ENCODE measurements around the gene FOXI1. TPM values are rescaled to one million over a fixed set of nuclear protein-coding genes. Genes with fewer than 3 reads are reported as not detected.

Gene FOXI1
- total RNA-seq, 1 donor from 2014 or later: not detected

DNA sequence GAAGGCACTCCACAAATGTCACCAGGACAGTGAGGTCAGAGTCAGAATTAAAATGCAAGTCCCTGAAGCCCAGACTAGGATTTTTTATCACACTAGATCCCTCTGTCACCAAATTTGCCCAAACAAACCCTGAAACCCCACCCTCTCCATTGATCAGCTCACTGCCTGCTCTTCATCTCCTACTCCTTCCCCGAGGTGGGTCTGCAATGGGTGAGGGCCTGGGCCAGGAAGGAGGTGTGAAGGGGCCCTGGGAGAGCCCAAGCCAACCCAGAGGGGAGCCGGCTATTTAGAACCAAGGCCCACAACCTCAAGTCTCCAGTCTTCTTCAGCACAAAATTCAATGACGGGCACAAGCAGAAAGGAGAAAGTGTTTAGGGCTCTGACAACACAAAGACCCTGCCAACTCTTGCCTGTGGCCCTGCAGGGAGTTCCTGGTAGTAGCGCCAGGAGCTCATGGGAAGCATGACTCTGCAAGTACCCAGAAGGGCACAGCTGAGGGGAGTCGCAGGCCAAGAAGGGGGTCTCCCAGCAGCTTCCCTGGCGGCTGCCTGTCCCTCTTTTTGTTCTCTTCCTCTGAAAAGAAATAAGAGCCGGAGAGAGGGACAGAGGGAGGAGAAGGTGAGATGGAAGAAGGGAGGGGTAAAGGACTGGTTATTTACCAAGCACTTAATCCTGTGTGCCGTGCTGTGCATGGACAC lies 5.5 kb downstream of the FOXI1 start:
- H3K4me3 ChIP-seq (ENCODE audit: low read depth, low read length): no peak overlapping the region
- H3K27me3 ChIP-seq (ENCODE audit: control insufficient read depth, insufficient read depth, low read length): peaks cover 2% of the 10 kb centered on the region
- no peak for DNase-seq (ENCODE audit: low read depth)
- H3K36me3 ChIP-seq (ENCODE audit: control insufficient read depth, insufficient read depth, low read length): no peaks in the 10 kb centered on the region
- TF ChIP-seq, protein P1, sequence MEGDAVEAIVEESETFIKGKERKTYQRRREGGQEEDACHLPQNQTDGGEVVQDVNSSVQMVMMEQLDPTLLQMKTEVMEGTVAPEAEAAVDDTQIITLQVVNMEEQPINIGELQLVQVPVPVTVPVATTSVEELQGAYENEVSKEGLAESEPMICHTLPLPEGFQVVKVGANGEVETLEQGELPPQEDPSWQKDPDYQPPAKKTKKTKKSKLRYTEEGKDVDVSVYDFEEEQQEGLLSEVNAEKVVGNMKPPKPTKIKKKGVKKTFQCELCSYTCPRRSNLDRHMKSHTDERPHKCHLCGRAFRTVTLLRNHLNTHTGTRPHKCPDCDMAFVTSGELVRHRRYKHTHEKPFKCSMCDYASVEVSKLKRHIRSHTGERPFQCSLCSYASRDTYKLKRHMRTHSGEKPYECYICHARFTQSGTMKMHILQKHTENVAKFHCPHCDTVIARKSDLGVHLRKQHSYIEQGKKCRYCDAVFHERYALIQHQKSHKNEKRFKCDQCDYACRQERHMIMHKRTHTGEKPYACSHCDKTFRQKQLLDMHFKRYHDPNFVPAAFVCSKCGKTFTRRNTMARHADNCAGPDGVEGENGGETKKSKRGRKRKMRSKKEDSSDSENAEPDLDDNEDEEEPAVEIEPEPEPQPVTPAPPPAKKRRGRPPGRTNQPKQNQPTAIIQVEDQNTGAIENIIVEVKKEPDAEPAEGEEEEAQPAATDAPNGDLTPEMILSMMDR (IDR thresholded peaks at IDR 0.05; ENCODE audit: insufficient read depth, low read length, severe bottlenecking): no peak
- FAIRE-seq: no peak

DNA sequence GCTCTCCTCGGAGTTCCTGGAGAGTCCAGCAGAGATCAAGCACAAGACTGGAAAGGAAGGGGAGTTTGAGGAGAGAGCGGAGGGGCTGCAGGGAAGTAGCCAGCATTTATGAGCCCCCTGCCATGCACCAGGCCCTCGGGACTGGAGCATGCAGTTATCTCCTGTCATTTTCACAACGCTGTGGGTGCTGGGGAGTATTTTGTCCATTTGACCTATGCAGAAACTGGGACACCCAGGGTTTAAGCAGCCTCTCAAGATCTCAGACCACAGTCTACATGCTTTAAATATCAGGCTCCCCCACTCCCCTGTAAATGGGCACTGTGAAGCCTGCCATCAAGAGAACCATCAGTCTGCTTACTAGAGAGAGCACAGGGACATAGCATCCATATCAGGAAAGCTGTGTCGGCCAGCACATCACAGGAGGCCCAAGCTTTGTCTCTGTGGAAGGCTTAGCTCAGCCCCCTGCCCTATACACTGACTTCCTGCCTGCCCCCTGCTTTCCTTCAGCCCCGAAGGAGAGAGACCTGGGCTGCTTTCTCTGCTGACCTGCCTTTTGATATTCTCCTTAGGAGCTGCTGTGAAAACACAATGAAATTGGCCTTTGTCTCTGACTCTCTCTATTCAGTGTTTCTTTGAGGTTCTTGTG lies 7.3 kb downstream of the FOXI1 start:
- peaks cover 2% of the 10 kb centered on the region for H3K27me3 ChIP-seq (ENCODE audit: control insufficient read depth, insufficient read depth, low read length)
- no peak overlapping the region for H3K4me3 ChIP-seq (ENCODE audit: low read depth, low read length)
- no peaks in the 10 kb centered on the region for H3K36me3 ChIP-seq (ENCODE audit: control insufficient read depth, insufficient read depth, low read length)
- no peak for FAIRE-seq
- DNase-seq (ENCODE audit: low read depth): no peak
- TF ChIP-seq, protein P1 (IDR thresholded peaks at IDR 0.05; ENCODE audit: insufficient read depth, low read length, severe bottlenecking): no peak

DNA sequence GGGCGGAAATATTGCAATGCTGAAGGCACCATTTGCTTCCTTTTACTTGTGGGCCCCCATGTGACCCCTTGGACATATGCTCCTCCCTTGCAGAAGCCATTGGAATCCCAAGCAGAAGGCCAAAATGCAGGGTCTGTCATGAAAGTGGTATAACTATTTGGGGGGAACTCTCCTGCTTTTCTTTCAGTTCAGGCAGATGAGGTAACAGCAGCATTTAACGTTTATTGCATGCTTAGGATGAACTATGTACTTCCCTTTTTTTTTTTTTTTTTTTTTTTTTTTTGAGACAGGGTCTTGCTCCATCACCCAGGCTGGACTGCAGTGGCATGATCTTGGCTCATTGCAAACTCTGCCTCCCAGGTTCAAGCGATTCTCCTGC lies 7.8 kb downstream of the FOXI1 start:
- no peaks in the 10 kb centered on the region for H3K36me3 ChIP-seq (ENCODE audit: control insufficient read depth, insufficient read depth, low read length)
- H3K27me3 ChIP-seq (ENCODE audit: control insufficient read depth, insufficient read depth, low read length): peaks cover 2% of the 10 kb centered on the region
- FAIRE-seq (no peak), DNase-seq (ENCODE audit: low read depth) (no peak)
- no peak overlapping the region for H3K4me3 ChIP-seq (ENCODE audit: low read depth, low read length)
- TF ChIP-seq, protein P1 (IDR thresholded peaks at IDR 0.05; ENCODE audit: insufficient read depth, low read length, severe bottlenecking): no peak

DNA sequence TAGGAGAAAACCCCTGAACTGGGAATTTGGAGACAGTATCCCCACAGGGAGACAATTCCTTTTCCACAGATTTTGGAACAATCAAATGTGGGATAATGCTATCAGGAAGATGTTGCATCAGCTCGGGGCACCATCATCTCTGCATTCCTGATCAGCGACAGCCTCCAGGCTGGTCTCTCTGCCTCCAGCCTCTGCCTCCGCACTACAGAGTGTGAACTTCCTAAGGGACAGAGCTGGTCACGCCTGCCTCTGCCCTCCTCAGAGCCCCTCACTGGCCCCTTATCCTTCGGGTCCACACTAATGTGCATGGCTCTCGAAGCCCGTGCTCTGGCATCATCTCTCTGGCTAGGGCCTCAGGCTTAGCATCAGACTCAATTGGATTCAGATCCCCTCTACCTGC lies 8.6 kb downstream of the FOXI1 start:
- H3K4me3 ChIP-seq (ENCODE audit: low read depth, low read length): no peak overlapping the region
- H3K27me3 ChIP-seq (ENCODE audit: control insufficient read depth, insufficient read depth, low read length): peaks cover 2% of the 10 kb centered on the region
- DNase-seq (ENCODE audit: low read depth) (no peak), FAIRE-seq (no peak)
- TF ChIP-seq, protein P1 (IDR thresholded peaks at IDR 0.05; ENCODE audit: insufficient read depth, low read length, severe bottlenecking): no peak
- no peaks in the 10 kb centered on the region for H3K36me3 ChIP-seq (ENCODE audit: control insufficient read depth, insufficient read depth, low read length)

DNA sequence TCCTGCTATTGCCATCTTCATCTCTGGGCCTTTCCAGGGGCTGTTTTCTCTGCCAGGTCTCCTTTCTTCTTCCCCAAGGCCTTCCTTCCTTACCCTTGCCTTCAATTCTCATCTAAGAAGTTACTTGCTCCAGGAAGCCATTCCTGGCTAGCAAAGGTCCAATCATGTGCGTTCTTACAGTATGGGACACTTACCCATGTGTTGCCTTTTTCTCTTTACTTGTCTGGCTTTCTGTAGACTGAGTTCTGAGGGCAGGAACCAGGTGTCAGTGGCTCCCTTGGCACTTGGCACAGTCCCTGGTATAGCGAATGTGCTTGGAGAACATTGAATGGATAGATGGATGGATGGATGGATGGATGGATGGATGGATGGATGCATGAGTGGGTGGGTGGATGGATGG lies 10.2 kb downstream of the FOXI1 start:
- Histone ChIP-seq H3K27me3 (ENCODE audit: control insufficient read depth, insufficient read depth, low read length) (no peaks in the 10 kb centered on the region), H3K4me3 (ENCODE audit: low read depth, low read length) (no peak overlapping the region), H3K36me3 (ENCODE audit: control insufficient read depth, insufficient read depth, low read length) (no peaks in the 10 kb centered on the region)
- DNase-seq (ENCODE audit: low read depth): no peak
- FAIRE-seq: no peak
- TF ChIP-seq, protein P1 (IDR thresholded peaks at IDR 0.05; ENCODE audit: insufficient read depth, low read length, severe bottlenecking): no peak
